HUES64 (cell line): ENCODE measurements around the gene GRAP.

Experiments
- H3K27ac ChIP-seq: 2 replicates; pipeline ENCODE4 v1.7.0; 2013; ENCODE audit warnings: low read depth, low read length, inconsistent platforms
- H3K27me3 ChIP-seq: 2 replicates; pipeline ENCODE4 v1.6.1; 2013; ENCODE audit warnings: mild to moderate bottlenecking, low read length; ENCODE audit not compliant: insufficient read depth
- H3K36me3 ChIP-seq: 2 replicates; pipeline ENCODE4 v1.6.1; 2013; ENCODE audit warnings: mild to moderate bottlenecking, low read length; ENCODE audit not compliant: insufficient read depth
- H3K4me1 ChIP-seq: 2 replicates; pipeline ENCODE4 v1.6.1; 2013; ENCODE audit warnings: mild to moderate bottlenecking, low read length, moderate library complexity; ENCODE audit not compliant: insufficient read depth
- H3K4me3 ChIP-seq: 2 replicates; pipeline ENCODE4 v1.5.1; 2013; ENCODE audit warnings: mild to moderate bottlenecking, low read length, moderate library complexity
- H3K9ac ChIP-seq: 2 replicates; pipeline ENCODE4 v1.6.1; 2013; ENCODE audit warnings: mild to moderate bottlenecking, low read depth, low read length
- H3K9me3 ChIP-seq: 2 replicates; pipeline ENCODE4 v1.6.1; 2013; ENCODE audit warnings: low read depth, low read length; ENCODE audit not compliant: insufficient read depth
- WGBS: fragments of 150-250, 120-280 bp; methylation state at CpG from one replicate; pipeline ENCODE4 v1.1.7; 2013; ENCODE audit warnings: missing lambda C conversion rate; 5-methylcytosine and 5-hydroxymethylcytosine counted together

The GRAP gene

DNA sequence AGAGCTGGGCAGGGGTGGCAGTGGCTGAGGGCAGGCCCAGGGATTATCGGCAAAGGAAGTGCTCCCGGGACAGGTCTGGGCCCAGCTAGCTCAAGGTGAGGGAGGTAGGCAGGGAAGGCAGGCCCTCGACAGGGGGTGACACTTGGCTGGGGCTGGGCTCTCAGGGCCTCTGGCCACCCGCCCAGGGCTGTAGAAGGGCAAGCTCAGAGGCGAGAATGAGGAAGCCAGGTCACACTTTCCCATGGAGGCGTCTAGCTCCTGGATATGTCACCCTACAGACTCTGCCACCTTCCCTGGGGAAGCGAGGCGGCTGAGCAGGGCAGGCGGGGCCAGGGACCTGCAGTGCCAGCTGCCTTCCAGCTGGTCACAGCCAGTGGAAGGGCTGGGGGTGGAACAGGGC is 61.3 kb downstream of the GRAP start:
- no peaks in the 10 kb centered on the region for H3K27me3 ChIP-seq
- WGBS = 96% methylated on average over 9 of the region's 9 CpGs
- H3K9me3 ChIP-seq = no peaks in the 10 kb centered on the region
- H3K4me1 ChIP-seq = peaks cover 3% of the 10 kb centered on the region; the same call in 1 of the 2 replicates
- H3K27ac ChIP-seq = no peak overlapping the region
- H3K9ac ChIP-seq = no peak overlapping the region
- H3K36me3 ChIP-seq = peaks cover 47% of the 10 kb centered on the region
- H3K4me3 ChIP-seq = no peak overlapping the region

- Histone ChIP-seq H3K4me3 (no peak overlapping the region), H3K9ac (no peak overlapping the region), H3K27me3 (no peaks in the 10 kb centered on the region), H3K4me1 (peaks cover 3% of the 10 kb centered on the region; the same call in 1 of the 2 replicates), H3K27ac (no peak overlapping the region), H3K9me3 (no peaks in the 10 kb centered on the region), H3K36me3 (peaks cover 51% of the 10 kb centered on the region)
- WGBS = 95% methylated on average over 20 of the region's 21 CpGs
These were observed 62.3 kb downstream of the GRAP start for GRCh38 chr17:18984273-18985114.

- H3K27ac ChIP-seq = 0 out of 2 replicates have a peak overlapping the region, but pooled peaks have one; percentile 3
- H3K27me3 ChIP-seq = no peaks in the 10 kb centered on the region
- H3K9me3 ChIP-seq = no peaks in the 10 kb centered on the region
- no peak overlapping the region for H3K4me3 ChIP-seq
- peaks cover 62% of the 10 kb centered on the region for H3K36me3 ChIP-seq
- WGBS = 79% methylated on average over 30 of the region's 30 CpGs
- H3K9ac ChIP-seq = 0 out of 2 replicates have a peak overlapping the region, but pooled peaks have one; percentile 43
- peaks cover 3% of the 10 kb centered on the region; the same call in 1 of the 2 replicates for H3K4me1 ChIP-seq
These were observed 64.9 kb downstream of the GRAP start for GRCh38 chr17:18981642-18982424.

DNA sequence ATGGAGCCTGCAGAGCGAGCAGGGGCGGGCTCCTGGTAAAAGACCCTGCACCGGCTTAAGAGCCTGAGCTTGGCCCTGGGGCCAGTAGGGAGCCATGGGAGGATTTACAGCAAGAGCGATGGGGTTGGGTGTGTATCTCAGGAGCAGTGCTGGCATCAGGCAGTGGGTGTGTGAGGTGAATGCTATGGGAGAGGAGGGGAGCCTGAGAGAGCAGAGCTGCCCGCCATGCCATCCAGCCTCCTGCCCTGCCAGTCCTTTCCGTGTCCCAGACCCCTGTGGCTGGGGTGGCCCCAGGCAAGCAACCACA is 65.5 kb downstream of the GRAP start:
- Histone ChIP-seq H3K27me3 (no peaks in the 10 kb centered on the region), H3K4me3 (no peak overlapping the region), H3K36me3 (peaks cover 62% of the 10 kb centered on the region), H3K9ac (no peak overlapping the region), H3K4me1 (peaks cover 3% of the 10 kb centered on the region; the same call in 1 of the 2 replicates), H3K9me3 (no peaks in the 10 kb centered on the region), H3K27ac (0 out of 2 replicates have a peak overlapping the region, but pooled peaks have one; percentile 3)
- 77% methylated on average over 6 of the region's 6 CpGs for WGBS

- Histone ChIP-seq H3K27ac (no peak overlapping the region), H3K4me1 (peaks cover 3% of the 10 kb centered on the region; the same call in 1 of the 2 replicates), H3K36me3 (peaks cover 60% of the 10 kb centered on the region), H3K27me3 (no peaks in the 10 kb centered on the region), H3K9me3 (no peaks in the 10 kb centered on the region), H3K4me3 (no peak overlapping the region), H3K9ac (no peak overlapping the region)
- 83% methylated on average over 13 of the region's 13 CpGs for WGBS
These were observed 65.9 kb downstream of the GRAP start for GRCh38 chr17:18980682-18981334.

- Histone ChIP-seq H3K9me3 (no peaks in the 10 kb centered on the region), H3K4me3 (no peak overlapping the region), H3K4me1 (peaks cover 3% of the 10 kb centered on the region; the same call in 1 of the 2 replicates), H3K27me3 (no peaks in the 10 kb centered on the region), H3K36me3 (peaks cover 53% of the 10 kb centered on the region), H3K27ac (no peak overlapping the region), H3K9ac (no peak overlapping the region)
- 96% methylated on average over 17 of the region's 17 CpGs for WGBS
These were observed 68.1 kb downstream of the GRAP start for GRCh38 chr17:18978655-18979054.

DNA sequence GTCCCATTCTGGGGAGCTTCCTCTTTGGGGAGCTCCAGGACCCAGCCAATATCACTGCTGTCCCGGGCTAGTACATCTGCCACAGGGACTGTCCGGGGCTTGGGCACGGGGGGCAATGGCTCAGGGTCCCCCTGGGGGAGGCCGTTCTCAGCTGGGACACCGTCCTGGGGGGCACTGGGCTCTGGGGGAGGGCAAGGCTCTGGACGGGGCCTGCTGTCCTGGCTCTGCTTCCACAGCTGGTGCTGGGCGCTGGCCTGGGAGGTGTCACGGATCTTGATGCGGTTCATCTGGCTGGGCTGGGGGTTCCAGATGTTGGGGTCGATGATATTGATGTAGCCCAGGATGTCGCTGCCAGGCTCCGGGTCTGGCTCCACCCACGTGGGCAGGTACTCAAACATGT is 68.7 kb downstream of the GRAP start:
- Histone ChIP-seq H3K9ac (no peak overlapping the region), H3K9me3 (no peaks in the 10 kb centered on the region), H3K27ac (no peak overlapping the region), H3K27me3 (no peaks in the 10 kb centered on the region), H3K36me3 (peaks cover 55% of the 10 kb centered on the region), H3K4me3 (no peak overlapping the region), H3K4me1 (peaks cover 3% of the 10 kb centered on the region; the same call in 1 of the 2 replicates)
- WGBS = 93% methylated on average over 13 of the region's 13 CpGs

GRCh38 chr17:18977646-18978045 is 69.1 kb downstream of the GRAP start:
- no peak overlapping the region for H3K9ac ChIP-seq
- peaks cover 59% of the 10 kb centered on the region for H3K36me3 ChIP-seq
- peaks cover 3% of the 10 kb centered on the region; the same call in 1 of the 2 replicates for H3K4me1 ChIP-seq
- no peak overlapping the region for H3K27ac ChIP-seq
- WGBS = 97% methylated on average over 19 of the region's 19 CpGs
- no peaks in the 10 kb centered on the region for H3K27me3 ChIP-seq
- H3K4me3 ChIP-seq = no peak overlapping the region
- H3K9me3 ChIP-seq = no peaks in the 10 kb centered on the region

GRCh38 chr17:18977021-18977420 is 69.7 kb downstream of the GRAP start:
- H3K36me3 ChIP-seq = peaks cover 62% of the 10 kb centered on the region
- H3K9ac ChIP-seq = no peak overlapping the region
- peaks cover 3% of the 10 kb centered on the region; the same call in 1 of the 2 replicates for H3K4me1 ChIP-seq
- 95% methylated on average over 4 of the region's 4 CpGs for WGBS
- no peak overlapping the region for H3K27ac ChIP-seq
- H3K4me3 ChIP-seq = no peak overlapping the region
- H3K9me3 ChIP-seq = no peaks in the 10 kb centered on the region
- no peaks in the 10 kb centered on the region for H3K27me3 ChIP-seq

DNA sequence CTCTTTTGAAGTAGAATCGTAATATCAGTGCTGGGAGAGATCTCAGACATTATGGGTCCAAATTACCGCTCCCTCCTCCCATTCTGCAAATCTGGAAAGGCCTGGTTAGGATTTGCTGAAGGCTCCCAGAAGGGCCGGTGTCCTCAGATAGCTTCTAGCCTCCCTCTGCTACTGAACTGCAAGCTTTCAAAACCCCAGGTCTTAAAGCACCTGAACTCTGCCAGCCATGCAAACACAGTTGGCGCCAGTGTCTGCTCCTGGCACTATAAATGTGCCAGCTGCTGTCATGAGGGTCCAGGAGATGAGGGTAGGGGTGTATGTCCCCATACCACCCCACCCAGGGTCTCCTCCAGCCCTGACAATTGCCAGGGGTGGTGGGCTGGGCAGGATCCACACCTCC is 70.6 kb downstream of the GRAP start:
- Histone ChIP-seq H3K36me3 (peaks cover 70% of the 10 kb centered on the region), H3K9ac (no peak overlapping the region)

DNA sequence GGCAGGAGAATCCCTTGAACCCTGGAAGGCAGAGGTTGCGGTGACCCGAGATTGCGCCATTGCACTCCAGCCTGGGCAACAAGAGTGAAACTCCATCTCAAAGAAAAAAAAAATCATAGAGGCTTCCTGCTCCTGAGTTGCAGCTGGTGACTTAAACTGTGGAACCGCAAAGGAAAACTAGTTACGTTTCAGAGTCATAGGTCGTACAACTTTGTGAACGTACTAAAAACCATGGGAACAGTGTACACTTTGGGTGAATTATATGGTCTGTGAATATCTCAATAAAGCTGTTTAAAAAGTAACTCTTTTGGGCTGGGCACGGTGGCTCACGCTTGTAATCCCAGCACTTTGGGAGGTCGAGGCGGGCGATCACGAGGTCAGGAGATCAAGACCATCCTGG is 71.2 kb downstream of the GRAP start:
- no peak overlapping the region for H3K9ac ChIP-seq
- no peak overlapping the region for H3K27ac ChIP-seq
- WGBS = 96% methylated on average over 13 of the region's 13 CpGs
- H3K36me3 ChIP-seq = peaks cover 76% of the 10 kb centered on the region
- H3K27me3 ChIP-seq = no peaks in the 10 kb centered on the region
- H3K9me3 ChIP-seq = no peaks in the 10 kb centered on the region
- H3K4me1 ChIP-seq = no peaks in the 10 kb centered on the region
- H3K4me3 ChIP-seq = no peak overlapping the region

More for the DNA sequence above, 70.6 kb downstream of the GRAP start:
- H3K27ac ChIP-seq = no peak overlapping the region
- no peaks in the 10 kb centered on the region for H3K27me3 ChIP-seq
- 88% methylated on average over 4 of the region's 4 CpGs for WGBS
- H3K9me3 ChIP-seq = no peaks in the 10 kb centered on the region
- H3K4me3 ChIP-seq = no peak overlapping the region
- no peaks in the 10 kb centered on the region for H3K4me1 ChIP-seq
